C4-2B (cell line): ENCODE data around the gene SRSF5.

ENCODE experiments used
- H3K27ac ChIP-seq: fragments of 450-650 bp; 2 replicates; pipeline ENCODE4 v1.5.1; 2017
- CTCF ChIP-seq: fragments of 450-650 bp; conservative IDR thresholded peaks from 2 replicates; pipeline ENCODE4 v1.5.1; 2017; ENCODE audit warnings: mild to moderate bottlenecking
- ZFX ChIP-seq: fragments of 450-650 bp; IDR thresholded peaks from 2 replicates; pipeline ENCODE4 v1.6.1; 2017

The SRSF5 gene

GRCh38 chr14:69771136-69771535, 4.2 kb downstream of the SRSF5 start:
- TF ChIP-seq CTCF (no peak), ZFX (no peak)
- H3K27ac ChIP-seq, result no peak overlapping the region

GRCh38 chr14:69772082-69773017, 5.4 kb downstream of the SRSF5 start:
- no peak overlapping the region for H3K27ac ChIP-seq
- TF ChIP-seq ZFX (no peak), CTCF (no peak)

- H3K27ac ChIP-seq, result no peak overlapping the region
- no peak for TF ChIP-seq CTCF
- TF ChIP-seq ZFX, result no peak
Measured at GRCh38 chr14:69773571-69774276, 6.8 kb downstream of the SRSF5 start.

DNA sequence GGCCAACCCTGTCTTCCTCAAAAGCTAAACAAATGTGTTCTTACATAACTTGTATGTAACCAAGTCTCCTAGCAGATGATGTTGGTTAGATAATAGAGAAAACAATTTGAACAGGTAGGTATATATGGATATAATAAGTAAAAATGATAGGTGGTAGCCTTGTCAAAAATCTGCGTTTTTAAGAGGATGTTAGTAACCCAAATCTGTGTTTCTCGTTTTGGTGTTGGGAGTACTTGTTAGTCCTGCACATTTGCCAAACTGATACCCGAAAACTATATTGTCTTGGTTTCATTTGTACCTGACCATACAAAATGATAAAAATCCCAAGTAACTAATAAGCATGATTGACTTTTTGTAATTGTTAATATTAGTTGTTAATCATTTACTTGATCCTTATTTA, 8.1 kb downstream of the SRSF5 start:
- H3K27ac ChIP-seq, result no peak overlapping the region
- TF ChIP-seq ZFX (no peak), CTCF (no peak)

DNA sequence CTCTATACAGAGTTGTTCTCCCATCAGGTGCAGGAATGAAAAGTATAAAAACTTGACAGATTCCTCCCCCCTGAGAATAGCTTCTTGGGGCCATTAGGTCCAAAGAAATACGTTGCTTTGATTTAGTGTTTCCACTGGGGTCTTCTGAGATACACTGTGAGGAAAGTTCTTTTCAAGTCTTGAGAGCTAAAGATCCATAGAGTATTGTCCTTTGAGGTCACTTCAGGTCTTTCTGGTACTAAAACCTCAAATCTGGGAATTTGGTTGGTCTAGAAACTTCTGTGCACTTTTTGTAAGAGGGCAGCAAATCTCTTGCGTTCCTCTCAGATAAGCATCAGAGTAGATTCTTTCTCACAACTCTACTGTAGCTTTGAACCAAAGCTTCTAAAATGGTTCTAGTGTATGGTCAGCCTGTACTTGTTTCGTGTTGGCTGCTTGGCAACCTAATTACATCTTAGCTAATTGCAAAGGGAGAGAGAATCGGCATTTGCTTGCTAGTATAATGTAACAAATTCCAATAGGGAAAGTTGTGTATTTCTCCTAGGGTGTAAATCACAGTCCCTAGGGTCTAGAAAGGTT, 10.0 kb downstream of the SRSF5 start:
- no peak overlapping the region for H3K27ac ChIP-seq
- TF ChIP-seq ZFX (no peak), CTCF (no peak)

- TF ChIP-seq CTCF (no peak), ZFX (no peak)
- H3K27ac ChIP-seq, result no peak overlapping the region
Measured at GRCh38 chr14:69779088-69779487, 12.1 kb downstream of the SRSF5 start.

DNA sequence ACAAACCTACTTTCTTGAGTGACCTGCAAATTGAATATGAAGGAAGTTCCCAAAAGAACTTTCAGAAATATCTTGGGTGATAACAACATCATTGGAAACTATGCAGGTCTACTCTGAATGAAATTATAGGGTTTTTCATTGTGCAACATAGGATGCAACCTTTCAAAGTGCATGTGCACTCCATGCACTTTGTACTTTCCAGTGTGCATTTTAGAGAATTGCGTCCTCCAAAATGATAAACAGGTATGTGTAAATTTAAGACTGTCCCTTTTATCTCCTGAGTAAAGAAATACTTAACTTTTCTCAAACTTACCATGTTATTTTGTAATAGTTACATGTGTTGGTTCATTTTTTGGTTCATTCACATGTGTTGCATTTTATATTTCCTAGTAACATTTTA, 13.2 kb downstream of the SRSF5 start:
- TF ChIP-seq CTCF (no peak), ZFX (no peak)
- H3K27ac ChIP-seq, result no peak overlapping the region
